GM23338 (cell line): ENCODE measurements around the gene HEATR1. TPM values are rescaled to one million over a fixed set of nuclear protein-coding genes. Genes with fewer than 3 reads are reported as not detected.
"Not testable (repeated sequence)": the region's sequence is repeated elsewhere in the genome, so short reads cannot be mapped to it uniquely, and the experiment has no call there.

Experiments
- ATAC-seq: fragments of 200-7000 bp; cut with Tn5 transposase; 3 replicates; pipeline ENCODE4 v1.9.1; 2020
- DNase-seq: peaks from one replicate; pipeline ENCODE4 v3.0.0-alpha.2; 2015; ENCODE audit warnings: low spot score
- H2AFZ ChIP-seq: fragments of 200-600 bp; sonication (generic); 2 replicates; pipeline ENCODE4 v1.8.0; 2016; ENCODE audit warnings: antibody characterized with exemption, mild to moderate bottlenecking, moderate library complexity
- H3F3A ChIP-seq: fragments of 200-600 bp; sonication (generic); replicated peaks from 2 replicates; pipeline ENCODE4 v1.8.0; 2017; ENCODE audit warnings: antibody characterized with exemption, mixed run types, low read depth
- H3K27ac ChIP-seq: fragments of 200-600 bp; sonication (generic); 2 replicates; pipeline ENCODE4 v1.6.1; 2016; ENCODE audit warnings: low read depth
- H3K27me3 ChIP-seq: fragments of 200-600 bp; sonication (generic); 2 replicates; pipeline ENCODE4 v1.8.0; 2016; ENCODE audit warnings: mild to moderate bottlenecking, mixed run types, moderate library complexity; ENCODE audit not compliant: insufficient read depth
- H3K36me3 ChIP-seq: fragments of 200-600 bp; sonication (generic); 2 replicates; pipeline ENCODE4 v1.8.0; 2016; ENCODE audit warnings: mild to moderate bottlenecking; ENCODE audit not compliant: insufficient read depth
- H3K4me1 ChIP-seq: fragments of 200-600 bp; sonication (generic); 2 replicates; pipeline ENCODE4 v1.8.0; 2016; ENCODE audit warnings: mild to moderate bottlenecking, moderate library complexity; ENCODE audit not compliant: insufficient read depth
- H3K4me2 ChIP-seq: fragments of 200-600 bp; sonication (generic); 2 replicates; pipeline ENCODE4 v1.7.1; 2017; ENCODE audit warnings: mixed run types
- H3K4me3 ChIP-seq: fragments of 200-600 bp; sonication (generic); 2 replicates; pipeline ENCODE4 v1.6.1; 2016; ENCODE audit warnings: mixed run types
- H3K79me2 ChIP-seq: fragments of 200-600 bp; sonication (generic); replicated peaks from 2 replicates; pipeline ENCODE4 v1.8.0; 2017; ENCODE audit warnings: mild to moderate bottlenecking; ENCODE audit not compliant: insufficient read depth
- H3K9me2 ChIP-seq: fragments of 200-600 bp; sonication (generic); 2 replicates; pipeline ENCODE4 v1.8.0; 2017; ENCODE audit not compliant: insufficient read depth
- H4K20me1 ChIP-seq: fragments of 200-600 bp; sonication (generic); replicated peaks from 2 replicates; pipeline ENCODE4 v1.8.0; 2017; ENCODE audit warnings: mild to moderate bottlenecking; ENCODE audit not compliant: insufficient read depth
- H3K27ac Mint-ChIP-seq: 2 replicates; pipeline ENCODE4 v1.8.0; 2020; ENCODE audit warnings: inconsistent platforms, mild to moderate bottlenecking, moderate library complexity, mixed read lengths
- H3K27me3 Mint-ChIP-seq: 3 replicates; pipeline ENCODE4 v1.8.0; 2022; ENCODE audit warnings: low read depth, mild to moderate bottlenecking, moderate library complexity, mixed read lengths, inconsistent platforms; ENCODE audit not compliant: insufficient read depth, poor library complexity
- H3K36me3 Mint-ChIP-seq: 3 replicates; pipeline ENCODE4 v1.8.0; 2021; ENCODE audit warnings: low read depth, mild to moderate bottlenecking, inconsistent platforms, moderate library complexity, mixed read lengths
- H3K4me1 Mint-ChIP-seq: 3 replicates; pipeline ENCODE4 v1.8.0; 2020; ENCODE audit warnings: mild to moderate bottlenecking, inconsistent platforms, mixed read lengths
- H3K4me3 Mint-ChIP-seq: 3 replicates; pipeline ENCODE4 v1.8.0; 2021; ENCODE audit warnings: moderate library complexity, mild to moderate bottlenecking, inconsistent platforms, mixed read lengths
- H3K9me3 Mint-ChIP-seq: 3 replicates; pipeline ENCODE4 v1.8.0; 2020; ENCODE audit warnings: moderate library complexity, mild to moderate bottlenecking, inconsistent platforms, mixed read lengths
- EZH2 ChIP-seq: fragments of 200-600 bp; sonication (generic); IDR thresholded peaks from one replicate; pipeline ENCODE4 v1.8.0; 2017; ENCODE audit warnings: antibody characterized with exemption, mild to moderate bottlenecking, low read depth; ENCODE audit not compliant: unreplicated experiment
- JUNB ChIP-seq: IDR thresholded peaks from one replicate; pipeline ENCODE4 v1.6.1; 2016; ENCODE audit warnings: antibody characterized with exemption; ENCODE audit not compliant: unreplicated experiment
- NANOG ChIP-seq: IDR thresholded peaks from 2 replicates; pipeline ENCODE4 v1.6.1; 2016; ENCODE audit warnings: antibody characterized with exemption, borderline replicate concordance
- POLR2AphosphoS5 ChIP-seq: IDR thresholded peaks from 2 replicates; pipeline ENCODE4 v1.6.1; 2016; ENCODE audit warnings: antibody characterized with exemption, low read depth
- REST ChIP-seq: IDR thresholded peaks from one replicate; pipeline ENCODE4 v1.6.1; 2018; ENCODE audit warnings: antibody characterized with exemption; ENCODE audit not compliant: unreplicated experiment
- ZNF331 ChIP-seq: fragments of 250-450 bp; sonication (Bioruptor Pico); IDR thresholded peaks from 2 replicates; pipeline ENCODE4 v1.5.0; 2020; ENCODE audit warnings: low read depth, mild to moderate bottlenecking, moderate library complexity
- polyA plus RNA-seq: library from polyadenylated mRNA; unstranded; fragments of >200 nt; fragmentation: Nextera tagmentation; extraction: Ambion mirVana; gene quantifications from 2 replicates; pipeline ENCODE4 v1.2.1, GENCODE V29; 2016
- total RNA-seq: library from RNA; depleted of rRNA; stranded (reverse); fragments of >200 nt; shearing (Covaris generic); gene quantifications from 2 replicates; pipeline ENCODE4 v1.2.3, GENCODE V29; 2014
- TF ChIP-seq, protein P1 (sequence below): fragments of 250-450 bp; sonication (Bioruptor Pico); IDR thresholded peaks from 2 replicates; pipeline ENCODE4 v1.5.0; 2020; ENCODE audit warnings: mild to moderate bottlenecking, moderate library complexity

HEATR1 gene
- total and polyA plus RNA-seq, 2 experiments from 2014 or later: 17.2 to 81.1 TPM

GRCh38 chr1:236507022-236507700, 97.2 kb downstream of the HEATR1 start (continued):
- TF ChIP-seq, protein P1, sequence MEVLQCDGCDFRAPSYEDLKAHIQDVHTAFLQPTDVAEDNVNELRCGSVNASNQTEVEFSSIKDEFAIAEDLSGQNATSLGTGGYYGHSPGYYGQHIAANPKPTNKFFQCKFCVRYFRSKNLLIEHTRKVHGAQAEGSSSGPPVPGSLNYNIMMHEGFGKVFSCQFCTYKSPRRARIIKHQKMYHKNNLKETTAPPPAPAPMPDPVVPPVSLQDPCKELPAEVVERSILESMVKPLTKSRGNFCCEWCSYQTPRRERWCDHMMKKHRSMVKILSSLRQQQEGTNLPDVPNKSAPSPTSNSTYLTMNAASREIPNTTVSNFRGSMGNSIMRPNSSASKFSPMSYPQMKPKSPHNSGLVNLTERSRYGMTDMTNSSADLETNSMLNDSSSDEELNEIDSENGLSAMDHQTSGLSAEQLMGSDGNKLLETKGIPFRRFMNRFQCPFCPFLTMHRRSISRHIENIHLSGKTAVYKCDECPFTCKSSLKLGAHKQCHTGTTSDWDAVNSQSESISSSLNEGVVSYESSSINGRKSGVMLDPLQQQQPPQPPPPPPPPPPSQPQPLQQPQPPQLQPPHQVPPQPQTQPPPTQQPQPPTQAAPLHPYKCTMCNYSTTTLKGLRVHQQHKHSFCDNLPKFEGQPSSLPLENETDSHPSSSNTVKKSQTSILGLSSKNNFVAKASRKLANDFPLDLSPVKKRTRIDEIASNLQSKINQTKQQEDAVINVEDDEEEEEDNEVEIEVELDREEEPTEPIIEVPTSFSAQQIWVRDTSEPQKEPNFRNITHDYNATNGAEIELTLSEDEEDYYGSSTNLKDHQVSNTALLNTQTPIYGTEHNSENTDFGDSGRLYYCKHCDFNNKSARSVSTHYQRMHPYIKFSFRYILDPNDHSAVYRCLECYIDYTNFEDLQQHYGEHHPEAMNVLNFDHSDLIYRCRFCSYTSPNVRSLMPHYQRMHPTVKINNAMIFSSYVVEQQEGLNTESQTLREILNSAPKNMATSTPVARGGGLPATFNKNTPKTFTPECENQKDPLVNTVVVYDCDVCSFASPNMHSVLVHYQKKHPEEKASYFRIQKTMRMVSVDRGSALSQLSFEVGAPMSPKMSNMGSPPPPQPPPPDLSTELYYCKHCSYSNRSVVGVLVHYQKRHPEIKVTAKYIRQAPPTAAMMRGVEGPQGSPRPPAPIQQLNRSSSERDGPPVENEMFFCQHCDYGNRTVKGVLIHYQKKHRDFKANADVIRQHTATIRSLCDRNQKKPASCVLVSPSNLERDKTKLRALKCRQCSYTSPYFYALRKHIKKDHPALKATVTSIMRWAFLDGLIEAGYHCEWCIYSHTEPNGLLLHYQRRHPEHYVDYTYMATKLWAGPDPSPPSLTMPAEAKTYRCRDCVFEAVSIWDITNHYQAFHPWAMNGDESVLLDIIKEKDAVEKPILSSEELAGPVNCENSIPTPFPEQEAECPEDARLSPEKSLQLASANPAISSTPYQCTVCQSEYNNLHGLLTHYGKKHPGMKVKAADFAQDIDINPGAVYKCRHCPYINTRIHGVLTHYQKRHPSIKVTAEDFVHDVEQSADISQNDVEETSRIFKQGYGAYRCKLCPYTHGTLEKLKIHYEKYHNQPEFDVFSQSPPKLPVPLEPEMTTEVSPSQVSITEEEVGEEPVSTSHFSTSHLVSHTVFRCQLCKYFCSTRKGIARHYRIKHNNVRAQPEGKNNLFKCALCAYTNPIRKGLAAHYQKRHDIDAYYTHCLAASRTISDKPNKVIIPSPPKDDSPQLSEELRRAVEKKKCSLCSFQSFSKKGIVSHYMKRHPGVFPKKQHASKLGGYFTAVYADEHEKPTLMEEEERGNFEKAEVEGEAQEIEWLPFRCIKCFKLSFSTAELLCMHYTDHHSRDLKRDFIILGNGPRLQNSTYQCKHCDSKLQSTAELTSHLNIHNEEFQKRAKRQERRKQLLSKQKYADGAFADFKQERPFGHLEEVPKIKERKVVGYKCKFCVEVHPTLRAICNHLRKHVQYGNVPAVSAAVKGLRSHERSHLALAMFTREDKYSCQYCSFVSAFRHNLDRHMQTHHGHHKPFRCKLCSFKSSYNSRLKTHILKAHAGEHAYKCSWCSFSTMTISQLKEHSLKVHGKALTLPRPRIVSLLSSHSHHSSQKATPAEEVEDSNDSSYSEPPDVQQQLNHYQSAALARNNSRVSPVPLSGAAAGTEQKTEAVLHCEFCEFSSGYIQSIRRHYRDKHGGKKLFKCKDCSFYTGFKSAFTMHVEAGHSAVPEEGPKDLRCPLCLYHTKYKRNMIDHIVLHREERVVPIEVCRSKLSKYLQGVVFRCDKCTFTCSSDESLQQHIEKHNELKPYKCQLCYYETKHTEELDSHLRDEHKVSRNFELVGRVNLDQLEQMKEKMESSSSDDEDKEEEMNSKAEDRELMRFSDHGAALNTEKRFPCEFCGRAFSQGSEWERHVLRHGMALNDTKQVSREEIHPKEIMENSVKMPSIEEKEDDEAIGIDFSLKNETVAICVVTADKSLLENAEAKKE (CRISPR knock-in tag): no peak
- no peak for TF ChIP-seq EZH2
- no peak for TF ChIP-seq REST
- TF ChIP-seq POLR2AphosphoS5: no peak
- no peak for TF ChIP-seq NANOG
- no peak for TF ChIP-seq ZNF331
- TF ChIP-seq JUNB: no peak

DNA sequence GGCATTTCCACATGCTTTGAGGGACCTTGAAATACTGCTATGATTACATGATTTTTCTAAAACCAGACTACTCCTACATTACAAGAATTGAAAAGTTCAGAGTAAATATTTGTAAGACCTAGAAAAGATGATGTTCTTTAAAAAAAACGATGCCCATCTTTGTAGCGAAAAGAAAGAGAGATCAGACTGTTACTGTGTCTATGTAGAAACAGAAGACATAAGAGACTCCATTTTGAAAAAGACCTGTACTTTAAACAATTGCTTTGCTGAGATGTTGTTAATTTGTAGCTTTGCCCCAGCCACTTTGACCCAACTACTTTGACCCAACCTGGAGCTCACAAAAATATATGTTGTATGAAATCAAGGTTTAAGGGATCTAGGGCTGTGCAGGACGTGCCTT, 100.0 kb downstream of the HEATR1 start:
- H3K9me2 ChIP-seq, H3K4me3 ChIP-seq, H2AFZ ChIP-seq, H3K79me2 ChIP-seq, H3K27me3 Mint-ChIP-seq, H4K20me1 ChIP-seq, H3K36me3 ChIP-seq, ATAC-seq, H3K36me3 Mint-ChIP-seq, H3K4me3 Mint-ChIP-seq, DNase-seq, H3K27ac ChIP-seq, H3K4me1 ChIP-seq, H3K9me3 Mint-ChIP-seq, H3K27me3 ChIP-seq, H3K4me2 ChIP-seq, H3F3A ChIP-seq: not testable (repeated sequence)
- peak overlapping the region; percentile 4; the same call in 1 of the 2 replicates for H3K27ac Mint-ChIP-seq
- peaks cover 17% of the 10 kb centered on the region for H3K4me1 Mint-ChIP-seq
